Measurements from ENCODE around the gene VN1R5.

- TF ChIP-seq, protein P1, sequence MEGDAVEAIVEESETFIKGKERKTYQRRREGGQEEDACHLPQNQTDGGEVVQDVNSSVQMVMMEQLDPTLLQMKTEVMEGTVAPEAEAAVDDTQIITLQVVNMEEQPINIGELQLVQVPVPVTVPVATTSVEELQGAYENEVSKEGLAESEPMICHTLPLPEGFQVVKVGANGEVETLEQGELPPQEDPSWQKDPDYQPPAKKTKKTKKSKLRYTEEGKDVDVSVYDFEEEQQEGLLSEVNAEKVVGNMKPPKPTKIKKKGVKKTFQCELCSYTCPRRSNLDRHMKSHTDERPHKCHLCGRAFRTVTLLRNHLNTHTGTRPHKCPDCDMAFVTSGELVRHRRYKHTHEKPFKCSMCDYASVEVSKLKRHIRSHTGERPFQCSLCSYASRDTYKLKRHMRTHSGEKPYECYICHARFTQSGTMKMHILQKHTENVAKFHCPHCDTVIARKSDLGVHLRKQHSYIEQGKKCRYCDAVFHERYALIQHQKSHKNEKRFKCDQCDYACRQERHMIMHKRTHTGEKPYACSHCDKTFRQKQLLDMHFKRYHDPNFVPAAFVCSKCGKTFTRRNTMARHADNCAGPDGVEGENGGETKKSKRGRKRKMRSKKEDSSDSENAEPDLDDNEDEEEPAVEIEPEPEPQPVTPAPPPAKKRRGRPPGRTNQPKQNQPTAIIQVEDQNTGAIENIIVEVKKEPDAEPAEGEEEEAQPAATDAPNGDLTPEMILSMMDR (conservative IDR thresholded peaks at IDR 0.05 in 1 of 2, IDR thresholded peaks at IDR 0.05 in 1 of 2; ENCODE audit: extremely low read depth in 1 of 2, insufficient read depth in 1 of 2, low read depth in 1 of 2, low read length in 2 of 2), result no peak
- no peak for TF ChIP-seq EZH2 (IDR thresholded peaks at IDR 0.05; ENCODE audit: borderline replicate concordance, low read length)
These were observed 37.2 kb downstream of the VN1R5 start for GRCh38 chr1:247293047-247293446.

All from mammary epithelial cell (primary cell).